ENCODE results near the gene MPST.
A peak's percentile ranks its signal among the peaks of the same experiment; 100 is the strongest.

MPST gene

GRCh38 chr22:37044634-37045625 lies 25.4 kb downstream of the MPST start:
- no peak for DNase-seq (ENCODE audit: low spot score)

- DNase-seq (ENCODE audit: low spot score): no peak
These were observed 26.4 kb downstream of the MPST start for GRCh38 chr22:37045958-37046357.

GRCh38 chr22:37046589-37046988 lies 27.0 kb downstream of the MPST start:
- DNase-seq (ENCODE audit: low spot score): no peak

GRCh38 chr22:37047006-37047405 lies 27.5 kb downstream of the MPST start:
- no peak for DNase-seq (ENCODE audit: low spot score)

GRCh38 chr22:37048133-37048532 lies 28.6 kb downstream of the MPST start:
- DNase-seq (ENCODE audit: low spot score): no peak

- DNase-seq (ENCODE audit: low spot score): no peak
These were observed 29.7 kb downstream of the MPST start for GRCh38 chr22:37049224-37049623.

GRCh38 chr22:37050913-37051312 lies 31.4 kb downstream of the MPST start:
- no peak for DNase-seq (ENCODE audit: low spot score)

- DNase-seq (ENCODE audit: low spot score): peak; percentile 79
These were observed 32.1 kb downstream of the MPST start, which contains the start of gene KCTD17 for GRCh38 chr22:37051391-37052385. TSS of gene KCTD17 (plus strand) at chr22:37051742. CDS start at chr22:37051761, 19 bp downstream.

GRCh38 chr22:37052386-37053309 lies 33.1 kb downstream of the MPST start:
- no peak for DNase-seq (ENCODE audit: low spot score)

GRCh38 chr22:37053310-37054055 lies 33.9 kb downstream of the MPST start:
- DNase-seq (ENCODE audit: low spot score): peak; percentile 70

- DNase-seq (ENCODE audit: low spot score): no peak
These were observed 34.5 kb downstream of the MPST start for GRCh38 chr22:37054056-37054395.

- DNase-seq (ENCODE audit: low spot score): no peak
These were observed 35.2 kb downstream of the MPST start for GRCh38 chr22:37054600-37055365.

- no peak for DNase-seq (ENCODE audit: low spot score)
These were observed 36.7 kb downstream of the MPST start for GRCh38 chr22:37056246-37056645.

- no peak for DNase-seq (ENCODE audit: low spot score)
These were observed 37.7 kb downstream of the MPST start for GRCh38 chr22:37057226-37057625.

GRCh38 chr22:37057796-37058510 lies 38.4 kb downstream of the MPST start:
- DNase-seq (ENCODE audit: low spot score): no peak

GRCh38 chr22:37058917-37059701 lies 39.6 kb downstream of the MPST start:
- DNase-seq (ENCODE audit: low spot score): no peak

- no peak for DNase-seq (ENCODE audit: low spot score)
These were observed 40.4 kb downstream of the MPST start for GRCh38 chr22:37059876-37060449.

All from Ammon's horn (tissue), 1 donor.